AG08395 (cell line): ENCODE data around the gene RPL3.
"Not testable (repeated sequence)": the region's sequence is repeated elsewhere in the genome, so short reads cannot be mapped to it uniquely, and the experiment has no call there.

ENCODE experiments used
- DNase-seq: peaks from one replicate; pipeline ENCODE4 v3.0.0; 2012; ENCODE audit warnings: mixed read lengths, low spot score

The RPL3 gene

DNA sequence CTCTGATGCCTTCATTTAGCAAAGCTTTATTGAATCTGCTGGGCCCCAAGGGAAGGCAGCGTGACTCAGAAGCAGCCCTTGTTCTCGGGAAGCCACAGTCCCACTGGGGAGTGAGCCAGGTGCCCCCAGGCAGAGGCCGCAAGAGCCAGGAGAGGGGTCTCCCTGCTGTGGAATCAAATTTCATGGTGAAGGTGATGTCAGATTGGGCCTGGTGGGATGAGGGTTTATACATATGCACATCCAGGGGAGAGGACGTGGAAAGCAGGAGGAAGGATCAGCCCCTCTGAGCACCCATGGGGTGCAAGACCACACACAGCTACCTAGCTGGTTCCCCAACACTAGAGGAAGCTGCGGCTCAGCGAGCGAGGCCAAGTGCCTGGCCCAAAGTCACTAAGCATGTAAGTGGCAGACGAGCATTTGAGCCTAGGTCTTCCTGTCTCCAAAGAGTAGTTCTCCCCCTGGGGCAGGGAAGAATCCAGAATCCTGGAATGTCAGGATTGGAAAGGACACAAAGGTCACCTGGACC, 32.3 kb upstream of the RPL3 start:
- DNase-seq, result no peak

DNA sequence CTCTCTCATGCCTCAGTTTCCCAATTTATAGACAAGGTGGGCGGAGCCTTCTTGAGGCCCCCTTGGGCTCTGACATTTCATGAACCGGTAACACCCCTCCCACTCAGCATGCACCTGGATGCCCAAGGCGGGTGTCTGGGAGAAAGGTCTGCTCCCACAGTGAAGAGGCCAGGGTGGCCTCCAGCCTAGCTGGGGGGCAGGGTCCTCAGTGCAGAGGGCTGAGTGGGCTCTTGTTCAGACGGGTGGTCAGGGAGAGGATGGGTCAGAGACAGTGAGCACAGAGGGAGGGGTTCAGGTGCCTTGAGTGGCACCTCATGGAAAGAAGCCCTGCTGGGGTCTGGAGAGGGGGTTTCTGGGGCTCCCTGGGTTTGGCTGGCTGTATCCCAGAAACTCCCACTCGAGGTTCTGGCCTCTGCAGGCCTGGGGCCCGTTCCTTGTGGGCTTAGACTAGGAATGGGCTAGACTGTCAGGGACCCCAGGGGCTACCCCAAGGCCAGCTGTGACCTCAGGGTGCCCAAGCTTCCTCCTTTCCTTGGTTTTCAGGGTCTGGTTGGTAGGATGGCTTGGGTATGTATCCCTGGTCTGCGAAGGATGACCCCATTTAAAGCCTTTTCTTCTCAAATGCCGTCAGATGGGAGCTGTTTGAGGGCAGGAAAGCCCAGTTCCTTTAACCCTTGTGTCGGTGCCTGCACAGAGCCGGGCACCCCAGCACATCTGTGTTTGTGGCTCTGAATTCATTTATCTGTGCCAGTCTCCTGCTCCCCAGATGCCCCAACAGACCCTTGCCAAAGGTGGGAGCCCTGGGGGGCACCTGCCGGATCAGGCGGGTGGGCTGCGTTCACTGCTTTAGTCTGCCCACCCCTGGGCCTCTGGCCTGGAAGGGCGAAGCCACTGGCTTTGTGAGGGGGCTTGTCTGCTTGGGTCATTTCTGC, 31.6 kb upstream of the RPL3 start:
- no peak for DNase-seq

- DNase-seq, result peak; percentile 39
These were observed 30.7 kb upstream of the RPL3 start, which contains the start of gene SYNGR1 for GRCh38 chr22:39349967-39350726. SYNGR1 (plus strand) TSS chr22:39349991; CDS start chr22:39350011, 20 bp downstream.

DNA sequence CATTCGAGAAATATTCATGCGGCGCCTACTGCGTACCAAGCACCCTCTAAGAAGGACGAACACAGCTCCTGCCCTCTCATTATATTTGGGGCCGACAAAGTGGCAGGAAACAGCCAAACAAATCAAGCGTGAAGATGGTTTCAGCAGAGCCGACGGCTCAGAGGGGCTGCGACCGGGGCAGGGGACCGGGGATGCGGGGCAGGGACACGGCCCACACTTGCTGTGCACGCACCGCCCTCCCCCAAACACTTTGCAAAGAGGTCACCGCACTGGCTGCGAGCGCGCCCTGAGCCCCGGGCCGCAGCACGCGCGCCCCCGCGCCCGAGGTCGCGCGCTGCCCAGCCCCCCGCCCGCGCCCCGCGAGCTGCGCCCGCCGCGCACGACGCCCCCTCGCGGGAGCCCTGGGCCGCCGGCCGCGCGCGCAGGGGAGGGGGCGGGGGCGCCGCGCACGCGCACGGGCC, 30.1 kb upstream of the RPL3 start:
- DNase-seq, result peak; percentile 76

- no peak for DNase-seq
These were observed 29.6 kb upstream of the RPL3 start for GRCh38 chr22:39348909-39349505.

- no peak for DNase-seq
These were observed 25.8 kb upstream of the RPL3 start for GRCh38 chr22:39345231-39345630.

GRCh38 chr22:39344046-39344390, 24.6 kb upstream of the RPL3 start:
- no peak for DNase-seq

DNA sequence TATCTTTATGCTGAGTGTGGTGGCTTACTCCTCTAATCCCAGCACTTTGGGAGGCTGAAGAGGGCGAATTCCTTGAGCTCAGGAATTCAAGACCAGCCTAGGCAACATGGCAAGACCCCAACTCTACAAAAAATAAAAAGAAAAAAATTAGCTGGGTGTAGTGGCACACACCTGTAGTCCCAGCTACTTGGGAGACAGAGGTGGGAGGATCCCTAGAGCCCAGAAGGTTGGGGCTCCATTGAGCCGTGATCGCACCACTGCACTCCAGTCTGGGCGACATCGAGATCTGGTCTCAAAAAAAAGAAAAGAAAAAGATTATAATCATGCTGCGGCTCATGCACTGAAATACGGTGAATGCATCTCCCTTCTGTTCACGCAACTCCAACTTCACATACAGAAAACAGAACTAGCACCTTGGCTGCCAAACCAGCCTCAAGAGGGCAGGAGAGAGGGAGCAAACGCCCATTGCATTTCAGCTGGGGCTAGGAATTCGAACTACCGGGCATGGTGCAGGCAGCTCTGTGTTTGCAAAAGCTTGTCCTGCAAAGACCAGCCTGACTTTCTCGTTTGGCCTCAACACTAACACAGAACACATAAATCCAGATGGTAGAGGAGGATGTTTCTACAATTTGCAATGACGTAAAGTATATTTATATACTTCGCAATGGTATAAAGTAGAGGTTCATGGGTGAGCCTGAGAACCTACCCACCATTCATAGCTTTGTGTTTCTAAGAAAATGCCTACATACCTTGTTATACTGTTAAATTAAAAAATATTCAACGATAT, 24.0 kb upstream of the RPL3 start:
- DNase-seq, result peak; percentile 79

DNA sequence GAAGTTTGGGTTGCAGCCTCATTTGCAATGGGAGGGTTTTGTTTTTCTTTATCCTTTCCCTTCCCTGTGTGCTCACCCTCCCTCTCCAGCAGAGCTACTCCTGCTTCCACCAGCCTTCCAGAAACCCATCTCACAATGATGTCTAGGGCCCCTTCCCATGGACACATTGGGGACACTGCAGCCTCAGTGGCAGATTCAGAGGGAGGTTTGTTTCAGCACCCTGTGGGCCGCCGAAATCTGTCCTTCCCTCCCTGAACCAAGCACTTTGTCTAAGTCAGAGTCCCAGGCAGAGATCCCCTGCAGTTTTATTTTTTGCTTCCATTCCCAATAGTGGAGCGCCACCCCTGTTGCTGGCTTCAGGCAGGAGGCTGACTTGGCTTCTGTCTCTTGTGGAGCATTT, 21.8 kb upstream of the RPL3 start:
- no peak for DNase-seq

DNA sequence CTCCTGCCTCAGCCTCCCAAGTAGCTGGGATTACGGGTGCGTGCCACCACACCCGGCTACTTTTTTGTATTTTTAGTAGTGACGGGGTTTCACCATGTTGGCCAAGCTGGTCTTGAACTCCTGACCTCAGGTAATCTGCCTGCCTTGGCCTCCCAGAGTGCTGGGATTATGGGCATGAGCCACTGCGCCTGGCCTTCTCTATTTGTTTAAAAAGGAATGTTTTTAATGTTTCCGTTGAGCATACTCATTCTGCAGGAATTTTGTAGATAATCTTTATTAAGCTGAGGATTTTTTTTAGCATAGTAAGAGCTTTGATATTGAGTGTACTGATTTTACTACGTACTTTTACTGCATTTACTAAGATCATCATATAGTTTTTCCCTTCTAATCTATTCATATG, 20.4 kb upstream of the RPL3 start:
- DNase-seq, result not testable (repeated sequence)

- DNase-seq, result no peak
These were observed 17.0 kb upstream of the RPL3 start for GRCh38 chr22:39336411-39336810.

DNA sequence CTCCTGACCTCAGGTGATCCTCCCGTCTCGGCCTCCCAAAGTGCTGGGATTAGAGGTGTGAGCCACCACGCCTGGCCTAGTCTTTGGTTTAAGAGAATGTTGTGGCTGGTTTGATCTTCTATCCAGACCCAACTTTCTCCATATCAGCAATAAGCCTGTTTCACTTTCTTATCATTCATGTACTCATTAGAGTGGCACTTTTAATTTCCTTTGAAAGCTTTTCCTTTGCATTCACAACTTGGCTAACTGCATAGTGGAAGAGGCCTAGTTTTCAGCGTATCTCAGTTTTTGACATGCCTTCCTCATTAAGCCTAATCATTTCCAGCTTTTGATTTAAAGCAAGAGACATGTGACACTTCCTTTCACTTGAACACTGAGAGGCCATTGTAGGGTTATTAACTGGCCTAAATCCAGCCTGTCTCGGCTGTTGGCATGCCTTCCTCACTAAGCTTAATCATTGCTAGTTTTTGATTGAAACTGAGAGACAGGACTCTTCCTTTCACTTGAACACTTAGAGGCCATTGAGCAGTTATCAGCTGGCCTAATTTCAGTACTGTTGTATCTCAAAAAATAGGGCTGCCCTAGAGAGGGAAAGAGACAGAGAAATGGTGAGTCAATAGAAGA, 13.1 kb upstream of the RPL3 start:
- DNase-seq, result no peak

DNA sequence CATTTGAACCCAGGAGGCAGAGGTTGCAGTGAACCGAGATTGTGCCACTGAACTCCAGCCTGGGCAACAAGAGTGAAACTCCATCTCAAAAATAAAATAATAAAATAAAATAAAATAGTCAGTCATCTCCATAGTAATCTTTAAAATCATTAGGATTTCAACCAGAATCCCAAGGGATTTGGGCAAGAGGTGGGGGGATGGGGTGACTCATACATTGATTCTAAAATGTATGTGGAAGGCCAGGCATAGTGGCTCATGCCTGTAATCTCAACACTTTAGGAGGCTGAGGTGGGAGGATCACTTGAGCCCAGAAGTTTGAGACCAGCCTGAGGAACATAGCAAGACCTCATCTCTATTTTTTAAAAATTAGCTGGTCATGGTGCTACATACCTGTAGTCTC, 11.1 kb upstream of the RPL3 start:
- DNase-seq, result not testable (repeated sequence)

GRCh38 chr22:39327995-39328754, 8.8 kb upstream of the RPL3 start:
- no peak for DNase-seq

DNA sequence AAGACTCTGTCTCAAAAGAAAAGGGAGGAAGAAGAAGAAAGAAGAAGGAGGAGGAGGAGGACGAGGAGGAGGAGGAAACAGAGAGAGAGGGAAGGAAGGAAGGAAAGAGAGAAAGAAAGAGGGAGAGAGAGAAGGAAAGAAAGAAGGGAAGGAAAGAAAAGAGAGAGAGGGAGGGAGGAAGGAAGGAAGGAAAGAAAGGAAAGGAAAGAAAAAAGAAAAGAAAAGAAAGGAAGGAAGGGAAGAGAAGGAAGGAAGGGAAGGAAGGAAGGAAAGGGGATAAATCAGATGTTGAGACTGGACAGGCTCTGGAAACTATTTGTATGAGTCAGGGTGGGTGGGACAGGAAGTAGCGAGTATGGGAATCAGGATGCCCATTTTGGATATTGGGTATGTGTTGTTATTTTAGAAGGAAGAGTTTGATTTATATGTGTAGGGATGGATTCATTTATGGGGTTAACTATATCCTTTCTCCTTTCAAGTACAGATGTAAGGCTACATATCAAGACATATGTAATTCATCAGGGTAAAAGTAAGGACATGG, 6.0 kb upstream of the RPL3 start:
- DNase-seq, result peak; percentile 71

DNA sequence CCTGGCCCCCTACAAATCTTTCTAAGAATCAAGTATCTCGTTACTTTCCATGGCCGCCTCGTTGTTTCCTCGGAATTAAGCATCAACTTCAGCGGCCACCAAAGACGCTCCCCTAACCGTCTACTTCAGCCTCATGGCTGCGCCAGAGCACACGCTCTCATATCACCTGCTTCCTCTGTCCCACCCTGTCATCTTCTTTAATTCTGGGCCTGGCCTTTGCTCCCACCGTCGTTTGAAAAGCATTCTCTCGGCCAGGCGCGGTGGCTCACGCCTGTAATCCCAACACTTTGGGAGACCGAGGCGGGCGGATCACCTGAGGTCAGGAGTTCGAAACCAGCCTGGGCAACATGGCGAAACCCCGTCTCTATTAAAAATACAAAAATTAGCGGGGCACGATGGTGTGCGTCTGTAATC, 1.2 kb upstream of the RPL3 start:
- not testable (repeated sequence) for DNase-seq

DNA sequence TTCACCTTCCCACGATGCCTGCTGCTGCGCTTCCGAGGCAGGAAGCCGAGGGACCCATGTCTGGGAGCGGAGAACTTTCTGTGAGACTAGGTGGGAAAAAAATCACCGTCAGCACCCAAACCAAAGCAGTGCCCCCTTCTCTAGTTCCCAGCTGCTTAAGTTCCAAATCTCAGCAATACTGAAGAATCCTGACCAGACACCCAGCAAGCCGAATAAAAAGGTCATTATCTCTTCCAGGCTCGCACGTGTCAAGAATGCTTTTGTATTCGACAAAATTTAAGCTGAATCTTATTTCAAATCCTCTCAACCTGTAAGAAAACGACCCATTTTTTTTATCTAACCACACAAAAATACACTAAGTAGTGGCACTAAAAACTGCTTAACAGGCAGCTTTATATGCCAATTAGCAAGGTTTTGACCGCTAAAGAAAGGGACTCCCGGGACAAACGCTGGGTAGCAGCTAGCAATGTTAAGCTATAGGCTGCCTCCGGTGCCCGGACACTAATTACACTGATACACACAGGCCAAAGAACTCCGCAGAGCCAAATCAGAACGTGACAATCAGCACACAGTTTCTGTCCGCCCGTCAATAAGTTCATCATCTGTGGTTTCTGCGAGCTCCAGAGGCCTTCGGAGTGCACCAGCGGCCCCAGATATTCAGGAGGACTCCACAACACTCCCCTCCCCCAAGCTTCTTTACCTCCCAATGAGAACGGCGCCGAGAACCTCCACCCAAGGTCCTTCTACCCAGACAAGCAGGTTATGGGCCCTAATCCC, 728 bp downstream of the RPL3 start:
- no peak for DNase-seq

DNA sequence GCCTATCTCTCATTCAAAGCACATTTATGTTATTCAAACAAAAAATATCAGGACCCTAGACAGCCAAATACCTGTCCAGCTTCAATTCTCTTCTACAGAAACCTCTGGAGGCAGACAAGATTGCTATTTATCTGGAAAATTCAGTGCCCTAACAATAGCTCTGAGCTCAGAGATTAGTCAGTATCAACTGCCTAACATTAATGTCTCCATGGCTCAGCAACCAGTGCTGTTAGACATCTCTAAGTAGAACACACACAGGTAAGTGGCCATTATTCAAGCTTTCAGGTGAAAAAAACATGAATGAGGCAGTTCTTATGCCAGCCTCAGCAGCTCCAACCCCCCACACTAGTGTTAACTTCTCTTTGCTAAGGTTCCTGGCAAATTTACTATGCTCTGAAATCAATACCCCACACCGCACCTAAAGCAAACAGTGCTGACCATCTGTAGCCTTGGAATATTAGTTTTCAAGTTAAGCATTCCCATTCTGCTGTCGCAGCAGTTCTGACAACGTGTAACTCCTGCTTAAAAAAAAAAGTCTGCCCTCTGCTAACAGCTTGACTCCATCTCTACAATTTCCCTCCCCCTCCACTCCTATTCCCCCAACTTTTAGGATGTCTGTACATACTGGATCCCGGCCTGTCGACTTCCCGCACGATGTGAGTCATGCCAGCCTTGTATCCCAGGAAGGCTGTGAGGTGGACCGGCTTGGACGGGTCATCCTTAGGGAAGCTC, 1.5 kb downstream of the RPL3 start:
- DNase-seq, result no peak
